SK-N-SH (cell line): ENCODE measurements around the gene TRAPPC2B. TPM values are rescaled to one million over a fixed set of nuclear protein-coding genes. Genes with fewer than 3 reads are reported as not detected.

Experiments
- CHD2 ChIP-seq: fragments of 150-350 bp; IDR thresholded peaks from 2 replicates; pipeline ENCODE4 v1.6.1; 2018; ENCODE audit warnings: low read length; ENCODE audit not compliant: partially characterized antibody
- ELF1 ChIP-seq: IDR thresholded peaks from 2 replicates; pipeline ENCODE4 v1.4.0; 2012
- EP300 ChIP-seq, 2 experiments: IDR thresholded peaks; 2 replicates each; pipeline versions ENCODE4 v1.4.0 to v1.6.1; 2012; ENCODE audit warnings: borderline replicate concordance in 1 of 2, low read depth in 1 of 2, low read length in 1 of 2
- FOSL2 ChIP-seq: IDR thresholded peaks from 2 replicates; pipeline ENCODE4 v1.4.0; 2012; ENCODE audit warnings: low read depth, mild to moderate bottlenecking, moderate library complexity, borderline replicate concordance
- FOXM1 ChIP-seq: IDR thresholded peaks from 2 replicates; pipeline ENCODE4 v1.4.0; 2012; ENCODE audit warnings: low read depth, mild to moderate bottlenecking
- GABPA ChIP-seq: IDR thresholded peaks from 2 replicates; pipeline ENCODE4 v1.4.0; 2012; ENCODE audit warnings: low read depth, mild to moderate bottlenecking
- JUND ChIP-seq: IDR thresholded peaks from 2 replicates; pipeline ENCODE4 v1.4.0; 2012
- NRF1 ChIP-seq: IDR thresholded peaks from 2 replicates; pipeline ENCODE4 v1.6.1; 2012; ENCODE audit warnings: low read depth, mild to moderate bottlenecking, low read length
- POLR2AphosphoS5 ChIP-seq: IDR thresholded peaks from 2 replicates; pipeline ENCODE4 v1.6.1; 2012; ENCODE audit warnings: low read depth, low read length
- RAD21 ChIP-seq: IDR thresholded peaks from 2 replicates; pipeline ENCODE4 v1.6.1; 2012; ENCODE audit warnings: mild to moderate bottlenecking, low read length
- RCOR1 ChIP-seq: fragments of 150-350 bp; IDR thresholded peaks from 2 replicates; pipeline ENCODE4 v1.6.1; 2017; ENCODE audit warnings: antibody characterized with exemption, low read length
- RFX5 ChIP-seq: IDR thresholded peaks from 2 replicates; pipeline ENCODE4 v1.6.1; 2012; ENCODE audit warnings: mild to moderate bottlenecking, improper control_type of control experiment, low read length
- SIN3A ChIP-seq: IDR thresholded peaks from 2 replicates; pipeline ENCODE4 v1.6.1; 2012; ENCODE audit warnings: low read depth, mild to moderate bottlenecking, low read length, moderate library complexity, borderline replicate concordance
- SMC3 ChIP-seq: IDR thresholded peaks from 2 replicates; pipeline ENCODE4 v1.6.1; 2012; ENCODE audit warnings: low read depth, low read length, improper control_type of control experiment
- TAF1 ChIP-seq: IDR thresholded peaks from 2 replicates; pipeline ENCODE4 v1.6.1; 2012; ENCODE audit warnings: low read depth, mild to moderate bottlenecking, low read length, moderate library complexity, borderline replicate concordance
- YY1 ChIP-seq: IDR thresholded peaks from 2 replicates; pipeline ENCODE4 v1.4.0; 2012; ENCODE audit warnings: low read depth, mild to moderate bottlenecking
- polyA plus RNA-seq, 3 experiments: library from polyadenylated mRNA; depleted of rRNA; stranded (reverse); fragments of >200 nt; gene quantifications; 2 replicates each; pipeline ENCODE4 v1.2.3, GENCODE V29; 2012
- TF ChIP-seq, protein P1 (sequence below): IDR thresholded peaks from 2 replicates; pipeline ENCODE4 v1.4.0; 2012; ENCODE audit warnings: low read depth, borderline replicate concordance
- TF ChIP-seq, protein P2 (sequence below): IDR thresholded peaks from 2 replicates; pipeline ENCODE4; 2012
- TF ChIP-seq, protein P3 (sequence below): fragments of 150-350 bp; IDR thresholded peaks from 2 replicates; pipeline ENCODE4 v1.6.1; 2017; ENCODE audit warnings: antibody characterized with exemption, low read length, low read depth, borderline replicate concordance
- TF ChIP-seq, protein P4 (sequence below): IDR thresholded peaks from 2 replicates; pipeline ENCODE4 v1.6.1; 2012; ENCODE audit warnings: mild to moderate bottlenecking, low read depth, low read length, moderate library complexity

The TRAPPC2B gene
- polyA plus RNA-seq, 1 of the 3 experiments (the other 2 are of a cell fraction) = 21.0 TPM

DNA sequence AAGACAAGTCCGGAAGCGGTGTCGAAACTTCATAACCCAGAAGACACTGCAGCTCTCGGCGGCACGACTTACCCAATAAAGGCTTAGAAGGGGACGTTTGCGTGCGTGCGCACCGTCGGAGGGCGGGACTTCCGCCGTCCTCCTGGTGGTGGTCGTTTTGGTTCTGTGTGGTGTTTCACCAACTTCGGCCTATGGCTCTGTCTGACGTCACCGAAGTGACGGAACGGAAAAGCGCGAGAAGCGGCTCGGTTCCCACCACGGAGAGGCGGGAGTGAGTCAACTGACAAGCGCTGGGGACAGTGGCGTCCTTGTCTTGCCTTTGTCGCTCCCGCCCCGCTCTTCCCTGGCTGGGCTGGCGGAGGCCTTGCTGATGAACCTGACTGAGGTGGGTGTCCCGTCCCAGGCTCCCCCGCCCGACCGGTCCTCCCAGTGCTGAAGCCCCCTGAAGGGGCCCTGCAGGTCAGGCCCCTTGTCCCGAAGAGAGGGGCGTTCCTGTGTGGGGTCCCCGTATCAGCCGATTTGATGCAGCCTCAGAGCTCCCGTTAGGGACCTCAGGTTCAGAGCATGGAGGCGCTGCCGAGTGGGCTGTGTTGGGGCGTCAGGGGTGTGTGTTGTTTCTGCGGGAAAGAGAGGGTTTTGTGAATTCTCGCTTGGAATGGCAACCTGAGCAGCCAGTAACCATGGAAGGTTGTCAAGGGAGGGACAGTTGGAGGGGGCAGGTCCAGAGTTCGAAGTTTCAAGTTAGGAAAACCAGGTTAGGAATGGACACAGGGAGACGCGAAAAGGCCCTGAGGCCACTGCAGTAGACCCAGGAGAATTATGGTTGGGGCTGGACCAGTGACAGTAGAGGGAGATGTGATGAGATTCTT, 26.6 kb downstream of the TRAPPC2B start, which contains the start of gene ZNF548 (continued):
- TF ChIP-seq, protein P1, sequence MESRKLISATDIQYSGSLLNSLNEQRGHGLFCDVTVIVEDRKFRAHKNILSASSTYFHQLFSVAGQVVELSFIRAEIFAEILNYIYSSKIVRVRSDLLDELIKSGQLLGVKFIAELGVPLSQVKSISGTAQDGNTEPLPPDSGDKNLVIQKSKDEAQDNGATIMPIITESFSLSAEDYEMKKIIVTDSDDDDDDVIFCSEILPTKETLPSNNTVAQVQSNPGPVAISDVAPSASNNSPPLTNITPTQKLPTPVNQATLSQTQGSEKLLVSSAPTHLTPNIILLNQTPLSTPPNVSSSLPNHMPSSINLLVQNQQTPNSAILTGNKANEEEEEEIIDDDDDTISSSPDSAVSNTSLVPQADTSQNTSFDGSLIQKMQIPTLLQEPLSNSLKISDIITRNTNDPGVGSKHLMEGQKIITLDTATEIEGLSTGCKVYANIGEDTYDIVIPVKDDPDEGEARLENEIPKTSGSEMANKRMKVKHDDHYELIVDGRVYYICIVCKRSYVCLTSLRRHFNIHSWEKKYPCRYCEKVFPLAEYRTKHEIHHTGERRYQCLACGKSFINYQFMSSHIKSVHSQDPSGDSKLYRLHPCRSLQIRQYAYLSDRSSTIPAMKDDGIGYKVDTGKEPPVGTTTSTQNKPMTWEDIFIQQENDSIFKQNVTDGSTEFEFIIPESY = peak; percentile 88
- peak; percentile 97 for TF ChIP-seq CHD2
- TF ChIP-seq NRF1 = peak; percentile 70; the same call in 1 of the 2 replicates
- no peak for TF ChIP-seq EP300 (IDR thresholded peaks at IDR 0.05; ENCODE audit: borderline replicate concordance in 1 of 2, low read depth in 1 of 2, low read length in 1 of 2)
- no peak for TF ChIP-seq SMC3
- TF ChIP-seq ELF1 = peak; percentile 94
- no peak for TF ChIP-seq POLR2AphosphoS5
- TF ChIP-seq JUND = no peak
- no peak for TF ChIP-seq RCOR1
- TF ChIP-seq, protein P2, sequence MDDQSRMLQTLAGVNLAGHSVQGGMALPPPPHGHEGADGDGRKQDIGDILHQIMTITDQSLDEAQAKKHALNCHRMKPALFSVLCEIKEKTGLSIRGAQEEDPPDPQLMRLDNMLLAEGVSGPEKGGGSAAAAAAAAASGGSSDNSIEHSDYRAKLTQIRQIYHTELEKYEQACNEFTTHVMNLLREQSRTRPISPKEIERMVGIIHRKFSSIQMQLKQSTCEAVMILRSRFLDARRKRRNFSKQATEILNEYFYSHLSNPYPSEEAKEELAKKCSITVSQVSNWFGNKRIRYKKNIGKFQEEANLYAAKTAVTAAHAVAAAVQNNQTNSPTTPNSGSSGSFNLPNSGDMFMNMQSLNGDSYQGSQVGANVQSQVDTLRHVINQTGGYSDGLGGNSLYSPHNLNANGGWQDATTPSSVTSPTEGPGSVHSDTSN = peak; percentile 9; the same call in 1 of the 2 replicates
- peak; percentile 8; the same call in 1 of the 2 replicates for TF ChIP-seq RAD21
- TF ChIP-seq GABPA = peak; percentile 91
- no peak for TF ChIP-seq YY1
- TF ChIP-seq SIN3A = peak; percentile 59; the same call in 1 of the 2 replicates
- no peak for TF ChIP-seq TAF1
- peak; percentile 26; the same call in 1 of the 2 replicates for TF ChIP-seq RFX5
- no peak for TF ChIP-seq FOXM1
- TF ChIP-seq FOSL2 = peak; percentile 12; the same call in 1 of the 2 replicates
- TF ChIP-seq, protein P3, sequence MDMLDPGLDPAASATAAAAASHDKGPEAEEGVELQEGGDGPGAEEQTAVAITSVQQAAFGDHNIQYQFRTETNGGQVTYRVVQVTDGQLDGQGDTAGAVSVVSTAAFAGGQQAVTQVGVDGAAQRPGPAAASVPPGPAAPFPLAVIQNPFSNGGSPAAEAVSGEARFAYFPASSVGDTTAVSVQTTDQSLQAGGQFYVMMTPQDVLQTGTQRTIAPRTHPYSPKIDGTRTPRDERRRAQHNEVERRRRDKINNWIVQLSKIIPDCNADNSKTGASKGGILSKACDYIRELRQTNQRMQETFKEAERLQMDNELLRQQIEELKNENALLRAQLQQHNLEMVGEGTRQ = no peak
- TF ChIP-seq, protein P4, sequence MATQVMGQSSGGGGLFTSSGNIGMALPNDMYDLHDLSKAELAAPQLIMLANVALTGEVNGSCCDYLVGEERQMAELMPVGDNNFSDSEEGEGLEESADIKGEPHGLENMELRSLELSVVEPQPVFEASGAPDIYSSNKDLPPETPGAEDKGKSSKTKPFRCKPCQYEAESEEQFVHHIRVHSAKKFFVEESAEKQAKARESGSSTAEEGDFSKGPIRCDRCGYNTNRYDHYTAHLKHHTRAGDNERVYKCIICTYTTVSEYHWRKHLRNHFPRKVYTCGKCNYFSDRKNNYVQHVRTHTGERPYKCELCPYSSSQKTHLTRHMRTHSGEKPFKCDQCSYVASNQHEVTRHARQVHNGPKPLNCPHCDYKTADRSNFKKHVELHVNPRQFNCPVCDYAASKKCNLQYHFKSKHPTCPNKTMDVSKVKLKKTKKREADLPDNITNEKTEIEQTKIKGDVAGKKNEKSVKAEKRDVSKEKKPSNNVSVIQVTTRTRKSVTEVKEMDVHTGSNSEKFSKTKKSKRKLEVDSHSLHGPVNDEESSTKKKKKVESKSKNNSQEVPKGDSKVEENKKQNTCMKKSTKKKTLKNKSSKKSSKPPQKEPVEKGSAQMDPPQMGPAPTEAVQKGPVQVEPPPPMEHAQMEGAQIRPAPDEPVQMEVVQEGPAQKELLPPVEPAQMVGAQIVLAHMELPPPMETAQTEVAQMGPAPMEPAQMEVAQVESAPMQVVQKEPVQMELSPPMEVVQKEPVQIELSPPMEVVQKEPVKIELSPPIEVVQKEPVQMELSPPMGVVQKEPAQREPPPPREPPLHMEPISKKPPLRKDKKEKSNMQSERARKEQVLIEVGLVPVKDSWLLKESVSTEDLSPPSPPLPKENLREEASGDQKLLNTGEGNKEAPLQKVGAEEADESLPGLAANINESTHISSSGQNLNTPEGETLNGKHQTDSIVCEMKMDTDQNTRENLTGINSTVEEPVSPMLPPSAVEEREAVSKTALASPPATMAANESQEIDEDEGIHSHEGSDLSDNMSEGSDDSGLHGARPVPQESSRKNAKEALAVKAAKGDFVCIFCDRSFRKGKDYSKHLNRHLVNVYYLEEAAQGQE = no peak
- TF ChIP-seq, all 33 proteins: peak for 15
